GM12864 (cell line): ENCODE data around the gene NBEAL2.
"Not testable (repeated sequence)": the region's sequence is repeated elsewhere in the genome, so short reads cannot be mapped to it uniquely, and the experiment has no call there.

Experiments
- DNase-seq: peaks from one replicate; pipeline ENCODE4 v3.0.0-alpha.2; 2011; ENCODE audit warnings: low read depth
- H3K4me3 ChIP-seq: 2 replicates; pipeline ENCODE4 v1.5.1; 2011; ENCODE audit warnings: mild to moderate bottlenecking, low read depth, low read length, control low read depth
- CTCF ChIP-seq: IDR thresholded peaks from 2 replicates; pipeline ENCODE4 v1.5.1; 2011; ENCODE audit warnings: low read depth, mild to moderate bottlenecking, moderate library complexity, low read length, control low read depth, inconsistent platforms; ENCODE audit errors: missing control alignments

The NBEAL2 gene

DNA sequence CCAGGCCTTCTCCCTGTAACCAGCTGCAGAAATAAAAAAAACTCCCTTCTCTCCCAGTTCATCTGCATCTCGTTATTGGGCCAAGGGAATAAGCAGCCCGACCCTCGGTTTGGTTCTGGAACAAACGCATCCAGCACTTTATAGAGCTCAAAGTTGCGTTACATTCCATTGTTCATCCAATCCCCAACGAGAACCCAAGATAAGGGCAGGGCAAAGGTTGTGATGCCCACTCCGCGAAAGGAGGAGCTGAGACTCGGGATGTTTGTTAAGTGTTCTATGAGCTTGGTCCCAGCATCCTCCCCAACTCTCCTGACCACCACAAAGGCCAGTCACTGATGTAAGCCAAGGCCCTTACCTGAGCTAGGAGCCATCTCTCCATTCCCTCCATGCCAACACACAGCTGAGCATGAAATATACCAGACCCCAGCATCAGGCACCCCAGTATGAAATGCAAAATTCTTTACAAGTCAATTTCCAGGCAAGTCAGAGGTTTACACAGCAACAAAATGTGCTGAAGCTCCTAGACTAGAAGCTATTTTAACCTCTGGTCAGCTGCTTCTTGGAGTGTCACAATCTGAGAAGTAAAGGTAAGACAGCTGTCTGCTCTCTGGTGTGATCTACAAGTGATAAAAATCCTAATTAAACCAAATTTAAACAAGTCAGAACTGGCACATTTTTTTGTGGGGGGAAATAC is 20.9 kb upstream of the NBEAL2 start:
- no peak overlapping the region for H3K4me3 ChIP-seq
- TF ChIP-seq CTCF: no peak
- DNase-seq: no peak

DNA sequence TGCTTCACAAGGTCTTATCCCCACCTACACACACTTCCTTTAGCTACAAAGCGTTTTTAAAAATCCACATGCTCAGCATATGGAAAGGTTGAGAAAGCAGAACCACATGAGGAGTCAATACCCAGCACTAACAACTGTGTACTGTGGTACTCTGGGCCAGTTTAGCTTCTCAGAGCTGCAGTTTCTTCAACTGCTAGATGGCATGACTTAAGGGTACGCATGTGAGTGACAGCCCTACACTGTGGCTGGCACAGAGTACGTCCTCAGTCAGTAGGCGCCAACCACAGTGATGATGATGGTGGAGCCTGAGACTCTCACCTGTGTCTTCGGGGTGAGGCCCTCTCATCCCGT is 20.3 kb upstream of the NBEAL2 start:
- H3K4me3 ChIP-seq: no peak overlapping the region
- DNase-seq: no peak
- TF ChIP-seq CTCF: no peak

DNA sequence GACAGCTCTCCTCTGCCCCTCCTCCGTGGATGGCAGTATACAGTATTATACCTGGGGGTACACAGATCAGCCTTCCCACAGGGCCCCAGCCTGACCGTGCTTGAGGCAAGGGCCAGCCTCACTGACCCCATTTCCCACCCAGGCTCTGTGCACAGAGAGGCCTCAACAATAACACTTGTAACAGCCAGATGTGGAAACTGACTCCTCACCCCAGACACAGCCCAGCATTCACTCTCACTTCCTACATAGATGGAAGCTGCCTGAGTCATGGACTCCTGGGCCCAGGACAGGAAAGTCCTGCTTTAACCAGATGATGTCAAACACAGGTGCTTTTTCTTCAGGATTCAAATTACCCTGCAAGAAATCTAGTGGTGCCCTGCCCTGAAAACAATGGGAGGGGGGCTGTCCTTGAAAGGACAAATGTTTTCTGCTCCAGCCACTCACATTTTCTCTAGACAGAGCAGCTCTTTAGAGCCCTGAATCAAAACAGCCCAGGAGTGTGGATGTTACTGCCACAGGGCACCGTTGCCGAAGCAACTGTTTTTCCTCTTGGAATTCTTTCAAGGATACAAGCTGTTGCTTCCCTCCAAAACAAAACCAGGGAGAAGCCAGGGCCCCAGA is 19.3 kb upstream of the NBEAL2 start:
- DNase-seq: no peak
- H3K4me3 ChIP-seq: no peak overlapping the region
- TF ChIP-seq CTCF: no peak

DNA sequence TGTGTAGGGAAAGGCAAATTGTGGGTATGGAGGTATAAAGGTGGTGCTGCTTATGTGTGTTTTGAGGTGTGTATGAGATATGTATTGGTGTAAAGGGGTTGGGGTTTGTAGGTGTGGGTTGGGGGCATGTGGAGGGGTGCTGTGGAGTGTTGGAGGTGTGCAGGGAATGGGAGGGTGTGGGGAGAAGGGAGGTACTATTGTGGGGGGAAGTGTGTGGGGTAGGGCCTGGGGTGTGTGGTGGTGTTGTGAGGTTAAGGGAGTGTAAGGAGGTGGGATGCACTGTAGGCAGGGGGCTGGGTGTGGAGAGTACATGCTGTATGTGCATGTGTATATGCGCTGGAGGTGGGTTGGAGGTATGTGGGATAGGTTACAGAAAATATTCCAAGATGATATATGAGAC is 18.6 kb upstream of the NBEAL2 start:
- DNase-seq: no peak
- TF ChIP-seq CTCF: no peak
- no peak overlapping the region for H3K4me3 ChIP-seq

DNA sequence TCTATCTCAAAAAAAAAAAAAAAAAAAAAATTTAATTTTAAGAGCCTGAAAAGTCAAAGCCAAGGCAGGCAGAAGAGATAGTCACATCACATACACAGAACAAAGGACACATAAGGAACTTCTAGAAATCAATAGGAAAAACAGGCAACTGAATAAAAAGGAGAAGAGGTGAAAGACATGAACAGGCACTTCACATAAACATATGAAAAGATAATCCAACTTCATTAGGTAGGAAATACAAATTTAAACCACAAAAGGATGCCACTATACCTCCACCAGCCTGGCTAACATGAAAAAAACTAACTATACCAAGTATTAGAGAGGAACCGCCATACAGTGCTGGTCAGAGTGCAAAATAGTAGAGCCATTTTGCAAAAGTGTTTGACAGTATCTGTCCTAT is 17.0 kb upstream of the NBEAL2 start:
- TF ChIP-seq CTCF: no peak
- no peak for DNase-seq
- H3K4me3 ChIP-seq: no peak overlapping the region

DNA sequence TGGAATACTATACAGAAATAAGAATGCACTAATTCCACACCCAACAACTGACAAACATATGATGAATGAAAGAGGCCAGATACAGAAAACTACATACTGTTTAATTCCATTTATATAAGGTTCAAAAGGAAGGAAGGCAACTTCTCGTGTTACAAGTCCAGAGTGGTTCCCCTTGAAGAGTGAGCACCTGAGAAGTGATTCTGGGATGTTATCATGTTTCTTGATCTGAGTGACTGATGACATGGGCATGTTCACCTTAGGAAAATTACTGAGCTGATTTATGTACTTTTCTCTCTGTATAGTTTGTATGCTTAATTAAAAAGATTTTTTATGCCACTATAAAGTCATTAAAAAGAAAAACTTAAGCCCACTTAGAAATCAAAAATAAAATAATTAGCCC is 16.5 kb upstream of the NBEAL2 start:
- no peak for DNase-seq
- no peak for TF ChIP-seq CTCF
- H3K4me3 ChIP-seq: no peak overlapping the region

DNA sequence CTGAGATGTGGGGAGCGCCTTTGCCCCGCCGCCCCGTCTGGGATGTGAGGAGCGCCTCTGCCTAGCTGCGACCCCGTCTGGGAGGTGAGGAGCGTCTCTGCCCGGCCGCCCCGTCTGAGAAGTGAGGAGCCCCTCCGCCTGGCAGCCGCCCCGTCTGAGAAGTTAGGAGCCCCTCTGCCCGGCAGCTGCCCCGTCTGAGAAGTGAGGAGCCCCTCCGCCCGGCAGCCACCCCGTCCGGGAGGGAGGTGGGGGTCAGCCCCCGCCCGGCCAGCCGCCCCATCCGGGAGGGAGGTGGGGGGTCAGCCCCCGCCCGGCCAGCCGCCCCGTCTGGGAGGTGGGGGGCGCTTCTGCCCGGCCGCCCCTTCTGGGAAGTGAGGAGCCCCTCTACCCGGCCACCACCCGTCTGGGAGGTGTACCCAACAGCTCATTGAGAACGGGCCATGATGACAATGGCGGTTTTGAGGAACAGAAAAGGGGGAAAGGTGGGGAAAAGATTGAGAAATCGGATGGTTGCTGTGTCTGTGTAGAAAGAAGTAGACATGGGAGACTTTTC is 15.4 kb upstream of the NBEAL2 start:
- H3K4me3 ChIP-seq, DNase-seq: not testable (repeated sequence)
